ENCODE results near the gene RAPGEF2.
"Not testable (repeated sequence)": the region's sequence is repeated elsewhere in the genome, so short reads cannot be mapped to it uniquely, and the experiment has no call there.

RAPGEF2 gene

DNA sequence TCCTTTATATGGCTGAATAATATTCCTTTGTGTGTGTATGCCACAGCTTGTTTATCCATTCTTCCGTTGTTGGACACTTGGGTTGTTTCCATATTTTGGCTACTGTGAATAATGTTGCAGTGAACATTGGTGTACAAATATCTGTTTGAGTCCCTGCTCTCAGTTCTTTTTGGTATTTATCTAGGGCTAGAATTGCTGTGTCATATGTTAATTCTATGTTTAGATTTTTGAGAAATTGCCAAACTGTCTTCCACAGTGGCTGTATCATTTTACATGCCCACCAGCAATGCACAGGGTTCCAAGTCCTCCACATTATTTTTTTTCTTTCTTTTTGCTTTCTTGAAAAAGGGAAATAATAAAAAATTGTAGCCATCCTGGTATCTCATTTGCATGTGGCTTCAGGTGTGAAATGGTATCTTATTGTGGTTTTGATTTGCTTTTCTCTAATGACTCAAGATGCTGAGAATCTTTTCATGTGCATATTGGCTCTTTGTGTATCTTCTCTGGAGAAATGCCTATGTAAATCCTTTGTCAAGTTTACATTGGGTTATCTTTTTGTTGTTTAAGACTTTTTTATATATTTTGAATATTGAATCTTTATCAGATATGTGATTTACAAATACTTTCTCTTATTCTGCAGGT is 129.7 kb downstream of the RAPGEF2 start:
- no peak overlapping the region for H3K4me3 Mint-ChIP-seq
- no peaks in the 10 kb centered on the region for H3K27me3 Mint-ChIP-seq
- H3K36me3 Mint-ChIP-seq: peaks cover 7% of the 10 kb centered on the region
- no peaks in the 10 kb centered on the region for H3K9me3 Mint-ChIP-seq (ENCODE audit: low read depth)
- no peak overlapping the region for H3K27ac Mint-ChIP-seq
- peaks cover 8% of the 10 kb centered on the region for H3K4me1 Mint-ChIP-seq (ENCODE audit: low read depth)

DNA sequence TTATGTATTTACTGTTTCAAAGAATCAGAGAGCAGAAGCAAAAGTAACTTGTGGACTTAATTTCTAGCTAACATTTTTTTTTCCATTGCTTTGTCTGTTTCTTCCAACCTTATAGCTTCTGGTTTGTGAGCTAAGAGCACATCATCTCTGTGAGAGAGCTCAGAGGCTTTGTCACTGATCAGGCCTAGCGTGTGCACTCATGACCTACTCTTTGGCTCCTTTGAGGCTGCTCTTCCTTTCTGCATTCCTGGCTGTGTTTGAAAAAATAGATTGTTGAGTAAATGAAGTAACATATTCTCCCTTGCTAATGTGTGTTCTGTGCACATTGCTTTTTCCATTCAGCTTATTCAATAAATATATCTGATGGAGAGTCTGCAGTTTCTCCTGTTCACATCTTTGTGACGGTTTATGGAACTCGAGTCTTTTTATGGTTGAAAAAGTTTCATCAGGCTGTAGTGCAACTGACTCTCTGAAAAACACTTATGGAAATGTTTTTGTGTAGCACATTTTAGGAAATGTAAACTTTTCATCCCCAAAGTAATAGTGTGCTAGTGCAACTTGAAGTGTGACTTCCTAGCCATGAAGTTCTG is 133.0 kb downstream of the RAPGEF2 start:
- peaks cover 8% of the 10 kb centered on the region for H3K4me1 Mint-ChIP-seq (ENCODE audit: low read depth)
- H3K4me3 Mint-ChIP-seq: no peak overlapping the region
- peaks cover 5% of the 10 kb centered on the region for H3K36me3 Mint-ChIP-seq
- H3K9me3 Mint-ChIP-seq (ENCODE audit: low read depth): no peaks in the 10 kb centered on the region
- no peaks in the 10 kb centered on the region for H3K27me3 Mint-ChIP-seq
- no peak overlapping the region for H3K27ac Mint-ChIP-seq

DNA sequence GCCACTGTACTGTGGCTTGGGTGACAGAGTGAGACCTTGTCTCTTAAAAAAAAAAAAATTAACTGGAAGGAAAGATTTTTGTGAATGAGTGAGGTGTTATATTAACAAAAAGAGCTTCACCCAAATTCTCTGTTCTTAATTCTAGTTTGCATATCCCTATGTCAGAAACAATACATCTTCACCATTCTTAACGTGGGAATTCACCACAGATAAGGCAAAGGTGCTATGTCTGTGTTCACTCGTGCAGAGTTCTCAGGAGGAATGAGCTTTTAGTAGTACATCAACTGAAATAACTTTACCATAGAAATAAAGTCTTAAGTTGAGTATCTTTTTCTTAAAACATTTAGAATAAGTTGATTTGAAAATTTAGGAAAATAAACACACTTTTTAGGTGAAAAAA is 135.1 kb downstream of the RAPGEF2 start:
- Mint-ChIP-seq H3K27me3 (no peaks in the 10 kb centered on the region), H3K27ac (no peak overlapping the region), H3K9me3 (ENCODE audit: low read depth) (no peaks in the 10 kb centered on the region), H3K4me3 (no peak overlapping the region), H3K36me3 (no peaks in the 10 kb centered on the region), H3K4me1 (ENCODE audit: low read depth) (peaks cover 2% of the 10 kb centered on the region)

DNA sequence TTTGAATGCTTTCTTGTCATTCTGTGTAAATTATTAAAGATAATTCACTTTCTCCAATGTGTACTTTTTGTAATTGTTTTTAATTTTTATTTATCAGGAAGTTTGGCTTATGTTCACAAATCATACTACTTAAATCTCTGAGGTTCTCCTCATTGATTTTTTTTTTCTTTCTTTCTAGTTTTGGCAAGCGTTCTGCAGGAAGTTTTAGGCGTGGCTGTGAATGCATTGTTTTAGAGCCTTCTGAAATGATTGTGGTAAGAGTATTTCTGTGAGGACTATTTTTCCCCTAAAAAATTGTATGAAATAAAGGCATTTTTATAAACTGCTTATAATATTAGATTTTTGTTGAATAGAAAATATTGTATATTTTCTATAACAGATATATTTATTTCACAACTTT is 135.8 kb downstream of the RAPGEF2 start:
- H3K27me3 Mint-ChIP-seq: no peaks in the 10 kb centered on the region

DNA sequence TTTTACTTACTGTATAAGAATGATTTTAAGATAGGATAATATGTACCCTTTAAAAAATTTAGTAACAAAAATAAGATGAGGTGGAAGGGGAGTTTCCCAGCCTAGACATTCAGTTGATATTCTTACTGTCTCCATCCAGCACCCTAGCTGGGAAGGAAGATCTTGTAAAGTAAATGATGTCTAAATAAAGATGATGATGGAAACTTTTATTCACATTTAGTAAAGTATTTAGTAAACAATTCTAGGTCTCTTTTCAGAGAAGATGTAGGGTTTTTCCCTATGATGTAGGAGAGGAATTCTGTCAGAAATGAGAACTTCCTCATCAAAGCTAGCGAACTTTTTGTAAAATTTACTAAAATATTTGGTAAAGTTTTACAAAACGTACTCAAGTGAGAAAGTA is 136.8 kb downstream of the RAPGEF2 start:
- Mint-ChIP-seq H3K4me3 (no peak overlapping the region), H3K27me3 (no peaks in the 10 kb centered on the region), H3K36me3 (peaks cover 3% of the 10 kb centered on the region), H3K4me1 (ENCODE audit: low read depth) (no peaks in the 10 kb centered on the region), H3K9me3 (ENCODE audit: low read depth) (no peaks in the 10 kb centered on the region), H3K27ac (no peak overlapping the region)

More for the DNA sequence above, 135.8 kb downstream of the RAPGEF2 start:
- Mint-ChIP-seq H3K4me3 (no peak overlapping the region), H3K4me1 (ENCODE audit: low read depth) (no peaks in the 10 kb centered on the region), H3K9me3 (ENCODE audit: low read depth) (no peaks in the 10 kb centered on the region), H3K36me3 (no peaks in the 10 kb centered on the region), H3K27ac (no peak overlapping the region)

DNA sequence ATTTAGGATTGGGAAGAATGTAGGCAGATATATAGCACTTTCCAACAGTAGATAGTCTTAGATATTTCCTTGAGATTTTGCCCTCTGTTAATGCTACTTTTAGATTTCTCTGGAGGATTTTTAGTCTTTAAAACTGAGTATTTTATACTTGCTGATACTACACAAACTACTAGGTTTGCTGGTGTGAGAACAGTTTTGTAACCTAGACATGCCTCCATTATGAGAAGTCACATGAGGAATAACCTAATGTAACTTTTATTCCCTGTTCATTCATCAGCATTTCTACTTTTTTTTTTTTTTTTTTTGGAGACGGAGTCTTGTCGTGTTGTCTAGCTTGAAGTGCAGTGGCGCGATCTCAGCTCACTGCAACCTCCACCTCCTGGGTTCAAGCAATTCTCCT is 137.2 kb downstream of the RAPGEF2 start:
- Mint-ChIP-seq H3K27me3 (no peaks in the 10 kb centered on the region), H3K4me3 (no peak overlapping the region), H3K27ac (no peak overlapping the region), H3K9me3 (ENCODE audit: low read depth) (no peaks in the 10 kb centered on the region), H3K4me1 (ENCODE audit: low read depth) (no peaks in the 10 kb centered on the region), H3K36me3 (peaks cover 4% of the 10 kb centered on the region)

DNA sequence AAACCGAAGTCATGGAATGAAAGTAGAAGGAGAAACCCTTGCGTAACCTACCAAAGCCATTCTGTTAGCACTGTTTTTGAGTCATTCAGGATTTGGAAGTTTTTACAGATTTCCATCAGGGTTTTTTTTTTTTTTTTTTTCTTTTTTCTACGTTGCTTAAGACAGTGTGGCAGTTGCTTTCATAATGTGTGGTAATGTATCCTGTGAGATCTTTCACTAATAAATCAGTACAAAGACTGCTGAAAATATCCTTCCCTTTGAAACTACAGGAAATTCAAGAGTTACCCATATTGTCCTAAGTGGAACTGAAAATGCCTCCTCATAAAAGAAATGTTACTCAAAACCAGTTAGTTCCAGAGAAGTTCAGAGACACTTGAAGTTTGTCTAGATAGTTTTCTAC is 137.8 kb downstream of the RAPGEF2 start:
- no peak overlapping the region for H3K27ac Mint-ChIP-seq
- H3K27me3 Mint-ChIP-seq: no peaks in the 10 kb centered on the region
- peaks cover 5% of the 10 kb centered on the region for H3K36me3 Mint-ChIP-seq
- no peaks in the 10 kb centered on the region for H3K4me1 Mint-ChIP-seq (ENCODE audit: low read depth)
- no peak overlapping the region for H3K4me3 Mint-ChIP-seq
- H3K9me3 Mint-ChIP-seq (ENCODE audit: low read depth): no peaks in the 10 kb centered on the region

DNA sequence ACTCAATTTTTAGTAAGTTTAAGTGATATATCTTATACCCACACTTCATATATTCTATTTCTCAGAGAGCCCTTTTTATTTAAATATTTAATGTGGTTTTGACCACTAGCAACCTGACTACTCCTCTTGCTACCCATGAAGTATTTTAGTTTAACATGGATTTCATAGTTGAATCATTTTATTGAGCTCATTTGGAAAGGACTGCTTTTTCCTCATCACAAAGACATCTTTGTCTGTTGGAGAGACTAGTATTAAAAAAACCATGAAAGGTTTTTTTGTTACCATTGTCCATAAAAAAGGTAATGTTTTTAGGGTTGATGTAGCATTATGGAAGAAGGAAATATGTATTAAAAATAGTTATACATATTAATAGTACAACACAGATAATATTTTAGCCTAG is 139.5 kb downstream of the RAPGEF2 start:
- Mint-ChIP-seq H3K27ac (no peak overlapping the region), H3K9me3 (ENCODE audit: low read depth) (no peaks in the 10 kb centered on the region), H3K27me3 (no peaks in the 10 kb centered on the region), H3K4me3 (no peak overlapping the region), H3K36me3 (peaks cover 6% of the 10 kb centered on the region), H3K4me1 (ENCODE audit: low read depth) (peaks cover 2% of the 10 kb centered on the region)

DNA sequence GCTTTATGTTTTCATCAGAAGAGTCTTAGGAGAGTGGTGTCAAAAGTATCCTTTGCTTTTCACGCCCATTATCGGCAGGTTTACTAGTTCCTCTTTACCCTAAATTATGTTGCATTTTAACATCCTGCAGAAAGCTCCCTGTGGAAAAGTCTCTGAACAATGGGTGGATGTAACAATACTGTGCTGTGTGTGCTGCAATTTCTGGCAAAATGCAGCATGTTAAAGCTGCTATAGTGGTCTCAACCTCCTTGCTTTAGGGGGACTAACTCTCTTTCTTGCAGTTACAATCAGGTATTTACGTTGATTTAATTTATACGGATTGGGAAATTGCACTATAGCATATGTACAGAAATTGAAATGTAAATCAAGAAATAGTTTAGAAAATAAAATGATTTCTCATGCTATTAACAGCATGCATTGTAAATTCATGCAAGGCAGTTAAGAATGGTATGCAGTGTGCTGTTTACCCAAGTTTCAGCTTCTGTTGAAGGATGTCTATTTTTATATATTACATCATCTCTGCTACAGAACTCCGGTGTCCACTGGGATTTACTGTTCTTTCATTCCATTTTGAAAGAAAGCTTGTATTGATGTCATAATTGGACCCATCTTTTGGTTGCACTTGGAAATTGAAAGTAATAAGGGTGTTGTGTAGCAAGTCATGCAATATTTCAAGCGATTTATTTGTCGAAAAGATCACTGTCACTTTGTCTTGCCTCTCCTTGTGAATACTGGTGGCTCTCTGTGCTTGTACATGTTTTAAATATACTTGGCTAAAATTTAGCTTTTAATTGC is 145.7 kb downstream of the RAPGEF2 start:
- Mint-ChIP-seq H3K27me3 (no peaks in the 10 kb centered on the region), H3K4me3 (no peak overlapping the region), H3K27ac (no peak overlapping the region), H3K4me1 (ENCODE audit: low read depth) (peaks cover 15% of the 10 kb centered on the region), H3K9me3 (ENCODE audit: low read depth) (no peaks in the 10 kb centered on the region), H3K36me3 (peaks cover 14% of the 10 kb centered on the region)

DNA sequence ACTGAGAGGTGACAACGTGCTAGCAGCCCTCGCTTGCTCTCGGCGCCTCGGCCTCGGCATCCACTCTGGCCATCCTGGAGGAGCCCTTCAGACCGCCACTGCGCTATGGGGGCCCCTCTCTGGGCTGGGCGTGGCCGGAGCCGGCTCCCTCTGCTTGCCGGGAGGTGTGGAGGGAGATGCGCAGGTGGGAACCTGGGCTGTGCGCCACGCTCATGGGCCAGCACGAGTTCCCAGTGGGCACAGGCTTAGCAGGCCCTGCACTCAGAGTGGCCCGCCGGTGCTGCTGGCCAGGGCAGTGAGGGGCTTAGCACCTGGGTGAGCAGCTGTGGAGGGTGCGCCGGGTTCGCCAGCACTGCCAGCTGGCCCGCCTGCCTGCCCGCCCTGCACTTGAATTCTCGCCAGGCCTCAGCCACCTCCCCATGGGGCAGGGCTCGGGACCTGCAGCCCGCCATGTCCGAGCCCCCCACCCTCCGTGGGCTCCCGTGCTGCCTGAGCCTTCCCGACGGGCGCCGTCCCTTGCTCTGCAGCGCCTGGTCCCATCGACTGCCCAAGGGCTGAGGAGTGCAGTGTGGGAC is 148.0 kb downstream of the RAPGEF2 start:
- no peaks in the 10 kb centered on the region for H3K27me3 Mint-ChIP-seq
- peaks cover 15% of the 10 kb centered on the region for H3K4me1 Mint-ChIP-seq (ENCODE audit: low read depth)
- H3K36me3 Mint-ChIP-seq: peaks cover 11% of the 10 kb centered on the region
- H3K4me3 Mint-ChIP-seq: no peak overlapping the region
- no peak overlapping the region for H3K27ac Mint-ChIP-seq
- no peaks in the 10 kb centered on the region for H3K9me3 Mint-ChIP-seq (ENCODE audit: low read depth)

DNA sequence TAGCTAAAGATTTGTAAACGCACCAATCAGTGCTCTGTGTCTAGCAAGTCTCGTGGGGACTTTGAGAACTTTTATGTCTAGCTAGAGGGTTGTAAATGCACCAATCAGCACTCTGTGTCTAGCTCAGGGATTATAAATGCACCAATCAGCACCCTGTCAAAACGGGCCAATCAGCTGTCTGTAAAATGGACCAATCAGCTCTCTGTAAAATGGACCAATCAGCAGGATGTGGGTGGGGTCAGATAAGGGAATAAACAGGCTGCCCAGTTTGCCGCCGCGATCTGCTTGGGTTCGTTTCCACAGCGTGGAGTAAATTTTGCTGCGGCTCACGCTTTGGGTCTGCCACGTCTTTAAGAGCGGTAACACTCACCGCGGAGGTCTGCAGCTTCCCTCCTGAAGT is 148.7 kb downstream of the RAPGEF2 start:
- not testable (repeated sequence) for H3K27ac Mint-ChIP-seq; H3K27me3 Mint-ChIP-seq; H3K9me3 Mint-ChIP-seq (ENCODE audit: low read depth); H3K4me3 Mint-ChIP-seq
- Mint-ChIP-seq H3K4me1 (ENCODE audit: low read depth) (peaks cover 15% of the 10 kb centered on the region), H3K36me3 (peaks cover 16% of the 10 kb centered on the region)

DNA sequence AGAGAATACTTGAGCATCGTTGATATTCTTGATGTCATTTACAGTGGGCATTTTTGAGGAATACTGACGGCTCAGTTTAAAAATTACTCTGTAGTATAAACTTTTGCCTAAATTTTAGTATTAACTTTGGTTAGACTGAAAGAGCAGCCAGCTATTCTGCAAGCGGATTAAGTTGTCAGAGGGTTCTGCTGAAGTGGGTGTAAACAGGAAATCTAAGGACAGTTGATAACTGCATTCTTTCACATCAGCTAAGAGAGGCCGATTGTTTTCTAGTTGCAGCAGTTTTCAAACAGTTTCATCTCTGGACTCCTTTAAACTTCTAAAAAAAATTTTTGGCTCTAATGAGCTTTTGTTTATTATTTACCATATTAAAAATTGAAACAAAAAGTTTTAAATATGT is 149.6 kb downstream of the RAPGEF2 start:
- Mint-ChIP-seq H3K27ac (no peak overlapping the region), H3K9me3 (ENCODE audit: low read depth) (no peaks in the 10 kb centered on the region), H3K27me3 (no peaks in the 10 kb centered on the region), H3K4me3 (no peak overlapping the region), H3K36me3 (peaks cover 14% of the 10 kb centered on the region), H3K4me1 (ENCODE audit: low read depth) (peaks cover 13% of the 10 kb centered on the region)

DNA sequence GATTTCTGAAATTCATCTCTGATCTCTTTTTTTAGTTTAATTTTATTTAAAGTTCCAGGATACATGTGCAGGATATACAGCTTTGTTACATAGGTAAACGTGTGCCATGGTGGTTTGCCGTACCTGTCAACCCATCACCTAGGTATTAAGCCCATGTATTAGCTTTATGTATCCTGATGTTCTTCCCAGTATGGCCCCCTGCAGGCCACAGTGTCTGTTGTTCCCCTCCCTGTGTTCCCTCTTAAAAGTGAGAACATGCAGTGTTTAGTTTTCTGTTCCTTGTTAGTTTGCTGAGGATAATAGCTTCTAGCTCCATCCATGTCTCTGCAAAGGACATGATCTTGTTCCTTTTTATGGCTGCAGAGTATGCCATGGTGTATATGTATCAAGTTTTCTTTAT is 153.2 kb downstream of the RAPGEF2 start:
- no peak overlapping the region for H3K27ac Mint-ChIP-seq
- H3K9me3 Mint-ChIP-seq (ENCODE audit: low read depth): no peaks in the 10 kb centered on the region
- no peak overlapping the region for H3K4me3 Mint-ChIP-seq
- H3K27me3 Mint-ChIP-seq: no peaks in the 10 kb centered on the region
- H3K4me1 Mint-ChIP-seq (ENCODE audit: low read depth): no peaks in the 10 kb centered on the region
- H3K36me3 Mint-ChIP-seq: peaks cover 14% of the 10 kb centered on the region

DNA sequence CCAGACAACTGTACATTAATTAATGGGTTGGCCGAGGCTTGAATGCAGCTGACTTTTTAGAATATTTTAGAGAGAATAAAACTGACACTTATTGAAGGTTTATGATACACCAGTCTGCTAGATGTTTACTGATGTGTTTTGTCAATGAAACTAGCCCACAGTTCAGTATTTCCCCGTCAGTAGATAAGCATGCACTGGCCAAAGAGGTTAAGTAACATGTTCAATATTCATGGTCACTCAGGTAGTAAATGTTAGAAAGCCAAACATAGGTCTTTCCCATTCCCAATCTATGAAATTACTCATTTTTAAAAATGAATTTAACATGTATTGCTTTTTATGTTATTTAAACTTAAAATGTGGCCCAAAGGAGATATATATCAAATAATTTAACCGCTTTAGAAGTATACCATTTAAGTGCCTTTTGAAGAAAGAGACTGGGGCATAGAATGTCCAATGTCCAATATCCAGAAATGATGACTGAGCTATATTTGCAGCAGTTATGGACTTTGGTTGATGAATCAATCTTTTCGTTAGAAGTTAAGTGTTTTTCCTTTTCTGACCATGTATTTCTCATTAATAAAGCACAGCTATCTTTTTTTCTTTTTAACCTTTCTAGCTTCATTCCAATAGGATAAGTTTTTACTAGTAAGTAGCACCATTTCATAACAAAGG is 156.1 kb downstream of the RAPGEF2 start:
- Mint-ChIP-seq H3K27me3 (no peaks in the 10 kb centered on the region), H3K4me1 (ENCODE audit: low read depth) (no peaks in the 10 kb centered on the region)

DNA sequence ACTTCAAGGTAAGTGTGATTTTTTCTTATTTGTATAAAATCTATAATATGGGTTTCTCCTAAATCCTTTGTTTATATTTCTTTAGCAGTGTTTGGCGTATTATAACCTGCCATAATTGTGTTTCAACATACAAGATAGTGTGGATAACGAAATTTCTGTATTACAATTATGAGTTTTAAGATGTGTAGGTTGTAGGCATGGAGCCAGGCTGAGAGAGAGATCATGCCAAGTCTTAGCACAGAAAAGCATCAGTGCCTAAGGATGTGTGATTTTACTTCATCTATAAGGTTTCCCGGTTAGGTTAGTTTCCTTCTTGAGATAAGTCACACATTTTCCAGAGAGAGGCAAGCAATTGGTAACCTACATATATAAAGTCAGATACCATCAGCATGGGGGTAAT is 161.2 kb downstream of the RAPGEF2 start:
- Mint-ChIP-seq H3K9me3 (ENCODE audit: low read depth) (no peaks in the 10 kb centered on the region), H3K4me1 (ENCODE audit: low read depth) (no peaks in the 10 kb centered on the region), H3K27ac (no peak overlapping the region), H3K36me3 (peaks cover 7% of the 10 kb centered on the region), H3K4me3 (no peak overlapping the region), H3K27me3 (no peaks in the 10 kb centered on the region)

More for the DNA sequence above, 156.1 kb downstream of the RAPGEF2 start:
- H3K36me3 Mint-ChIP-seq: peaks cover 11% of the 10 kb centered on the region
- H3K27ac Mint-ChIP-seq: no peak overlapping the region
- H3K4me3 Mint-ChIP-seq: no peak overlapping the region
- H3K9me3 Mint-ChIP-seq (ENCODE audit: low read depth): no peaks in the 10 kb centered on the region
